Measurements from ENCODE around the gene GRAPL.
"Not testable (repeated sequence)": the region's sequence is repeated elsewhere in the genome, so short reads cannot be mapped to it uniquely, and the experiment has no call there.

Gene GRAPL

DNA sequence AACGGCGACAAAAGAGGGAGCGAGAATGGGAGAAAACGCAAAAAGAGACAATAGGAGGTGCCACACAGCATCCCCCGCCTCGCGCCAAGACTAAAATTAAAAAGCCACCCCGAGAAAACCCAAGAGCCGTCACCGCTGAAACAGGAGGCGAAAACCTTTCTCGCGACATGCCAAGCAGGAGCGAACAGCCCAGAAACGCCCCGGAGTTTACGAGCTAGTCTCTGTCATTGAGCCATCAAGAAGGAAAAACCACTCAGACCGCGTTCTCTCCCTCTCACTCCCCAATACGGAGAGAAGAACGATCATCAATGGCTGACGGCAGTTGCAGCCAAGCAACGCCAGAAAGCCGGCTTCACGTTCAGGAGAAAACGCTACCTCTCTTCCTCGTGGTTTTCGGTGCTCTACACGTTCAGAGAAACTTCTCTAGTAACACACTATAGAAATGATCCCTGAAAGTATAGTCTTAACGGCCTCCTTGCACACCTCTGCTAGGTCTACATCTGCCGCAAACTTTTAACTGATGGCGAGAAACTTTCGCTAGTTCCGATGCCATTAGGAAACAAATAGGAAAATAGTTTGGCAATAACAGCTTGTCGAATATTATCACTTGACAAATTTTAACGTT, 62.5 kb downstream of the GRAPL start:
- DNase-seq, result not testable (repeated sequence)

DNA sequence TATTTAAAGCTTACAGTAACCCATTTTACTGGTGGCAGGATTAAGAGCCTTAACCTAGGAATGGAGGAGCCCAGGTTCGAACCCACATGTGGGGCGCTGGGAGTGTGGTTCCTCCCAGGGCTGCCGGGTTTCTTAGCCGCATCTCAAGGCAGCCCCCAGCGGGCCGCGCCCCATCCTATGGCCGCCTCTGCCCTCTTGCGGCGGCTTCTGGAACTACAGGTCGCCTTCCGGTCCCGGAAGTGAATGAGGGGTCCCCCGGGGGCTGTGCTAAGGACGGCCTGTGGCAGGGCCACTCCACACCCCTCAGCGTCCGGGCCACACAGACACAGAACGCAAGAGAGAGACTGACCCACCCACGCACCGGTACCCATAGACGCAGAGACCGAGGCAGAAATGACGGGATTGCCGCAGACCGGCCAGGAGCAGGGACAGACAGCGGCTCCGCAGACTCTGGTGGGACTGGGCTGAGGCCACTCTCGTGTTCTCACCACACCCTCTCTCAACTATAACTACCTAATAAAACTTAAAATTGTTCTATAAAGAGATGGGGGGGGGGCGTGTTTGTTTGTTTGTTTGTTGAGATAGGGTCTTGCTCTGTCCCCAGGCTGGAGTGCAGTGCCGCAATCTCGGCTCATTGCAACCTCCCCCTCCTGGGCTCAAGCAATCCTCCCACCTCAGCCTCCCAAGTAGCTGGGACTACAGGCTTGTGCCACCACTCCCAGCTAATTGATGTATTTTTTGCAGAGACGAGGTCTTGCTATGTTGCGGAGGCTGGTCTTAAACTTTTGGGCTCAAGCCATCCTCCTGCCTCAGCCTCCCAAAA, 69.2 kb downstream of the GRAPL start:
- peak; percentile 3 for DNase-seq

DNA sequence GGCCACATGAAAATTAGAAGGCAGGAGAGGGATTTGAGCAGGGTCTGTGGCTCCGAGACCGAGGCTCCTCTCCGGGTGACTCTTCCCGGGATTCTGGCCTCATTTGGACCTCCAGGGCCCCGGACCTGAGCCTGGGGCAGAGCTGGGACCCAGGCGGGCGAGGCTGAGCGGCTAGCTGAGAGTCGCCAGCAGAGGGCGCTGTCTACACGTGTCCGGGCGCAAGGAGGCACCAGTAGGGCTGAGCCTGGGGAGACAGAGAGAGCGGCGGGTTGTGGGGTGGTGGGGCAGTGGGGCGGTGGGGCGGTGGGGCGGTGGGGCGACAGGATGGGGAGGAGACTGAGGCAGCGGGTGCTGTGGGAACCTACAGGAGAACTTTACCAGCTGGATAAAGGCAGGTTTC, 75.1 kb downstream of the GRAPL start:
- DNase-seq, result not testable (repeated sequence)

DNA sequence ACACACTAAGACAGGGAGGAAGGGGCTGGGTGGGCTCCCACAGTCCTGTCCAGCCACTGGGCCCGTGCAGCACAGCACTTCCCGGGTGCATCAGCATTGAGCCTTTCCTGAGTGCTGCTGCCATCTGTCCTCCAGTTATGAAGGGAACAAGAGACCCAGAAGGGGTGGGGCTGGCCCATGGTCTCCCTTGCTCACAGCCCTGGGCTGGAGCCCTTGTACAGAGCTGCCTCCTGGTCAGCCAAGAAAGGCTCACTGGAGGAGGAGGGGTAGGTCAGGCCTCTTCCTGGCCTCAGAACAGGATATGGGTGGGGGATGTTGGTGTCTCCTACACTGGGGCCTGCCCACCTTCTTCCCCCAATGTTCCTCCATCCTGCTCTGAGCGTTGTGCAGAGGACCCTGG, 76.0 kb downstream of the GRAPL start:
- not testable (repeated sequence) for DNase-seq

Measured in stimulated activated CD4-positive, alpha-beta T cell treated with anti-CD3 and anti-CD28 coated beads, Interleukin-12 subunit alpha, Interleukin-12 subunit beta, amount 100 ng/mL, for 4 hours (primary cell).